HepG2 (cell line): Measurements from ENCODE around the gene GABBR2. TPM values are rescaled to one million over a fixed set of nuclear protein-coding genes. Genes with fewer than 3 reads are reported as not detected.

Experiments used
- ATAC-seq: fragments of 200-7000 bp; cut with Tn5 transposase; 3 replicates; pipeline ENCODE4 v1.9.1; 2020; ENCODE audit warnings: mild to moderate bottlenecking, moderate library complexity
- BruUV-seq: library from RNA; stranded (reverse); fragments of 400-500 nt; replicated peaks from 2 replicates; lab custom pipeline; 2021; lab: Mats Ljungman, UMichigan
- CTCF ChIA-PET: fragments of 300-600 bp; formaldehyde crosslinking; extraction: SDS; loops from one replicate; lab custom pipeline; 2021; ENCODE audit warnings: low total read pairs, inconsistent platforms, low intra/inter-chr PET ratio; lab: Yijun Ruan, JAX
- POLR2A ChIA-PET: fragments of 350-600 bp; sonication (Branson Sonifier 250); formaldehyde crosslinking; loops from one replicate; lab custom pipeline; 2020; ENCODE audit warnings: antibody characterized with exemption, inconsistent platforms; lab: Yijun Ruan, JAX
- DNase-seq: peaks from one replicate; pipeline ENCODE4 v3.0.0-alpha.2; 2015; ENCODE audit warnings: low spot score
- FAIRE-seq: peaks from 3 replicates; lab custom pipeline; 2011; peaks lifted over from hg19 to GRCh38; lab: Jason Lieb, UNC
- H2AFZ ChIP-seq: one replicate; pipeline ENCODE4 v1.6.1; 2011; ENCODE audit warnings: low read length, inconsistent platforms
- H3K27ac ChIP-seq: fragments of 300-600 bp; 3 replicates; pipeline ENCODE4 v1.8.0; 2011; ENCODE audit warnings: mixed run types, mild to moderate bottlenecking, mixed read lengths, low read length, inconsistent platforms; ENCODE audit not compliant: insufficient read depth; ENCODE audit errors: extremely low read length
- H3K27me3 ChIP-seq, 2 experiments: fragments of 200-600 bp in 1 of 2; 2 replicates in 1 of 2; 3 replicates in 1 of 2; pipeline versions ENCODE4 v1.6.0 to v1.8.0; 2011; ENCODE audit warnings: low read length in 2 of 2, mild to moderate bottlenecking in 2 of 2, moderate library complexity in 2 of 2, inconsistent platforms in 1 of 2; ENCODE audit not compliant: insufficient read depth in 2 of 2, control insufficient read depth in 1 of 2
- H3K36me3 ChIP-seq, 2 experiments: fragments of 200-600 bp in 1 of 2; replicated peaks in 1 of 2; 2 replicates in 1 of 2; 3 replicates in 1 of 2; pipeline versions ENCODE4 v1.5.1 to v1.8.0; 2011; ENCODE audit warnings: low read length in 2 of 2, inconsistent platforms in 1 of 2; ENCODE audit not compliant: insufficient read depth in 2 of 2, control insufficient read depth in 1 of 2
- H3K4me1 ChIP-seq: 2 replicates; pipeline ENCODE4 v1.5.1; 2012; ENCODE audit warnings: low read length, inconsistent platforms; ENCODE audit not compliant: insufficient read depth
- H3K4me2 ChIP-seq: 2 replicates; pipeline ENCODE4 v1.6.0; 2011; ENCODE audit warnings: low read depth, low read length, inconsistent platforms
- H3K4me3 ChIP-seq, 3 experiments: fragments of 200-600 bp in 1 of 3; sonication (generic), shearing (Covaris generic) in 1 of 3; replicated peaks in 1 of 3; 2 replicates each; pipeline ENCODE4 v1.5.1; 2011 to 2016; ENCODE audit warnings: low read length in 3 of 3, inconsistent platforms in 2 of 3, low read depth in 2 of 3, mild to moderate bottlenecking in 2 of 3, control low read depth in 1 of 3, mixed read lengths in 1 of 3; ENCODE audit not compliant: insufficient read depth in 1 of 3
- H3K79me2 ChIP-seq: one replicate; pipeline ENCODE4 v1.6.1; 2011; ENCODE audit warnings: low read length, inconsistent platforms; ENCODE audit not compliant: insufficient read depth
- H3K9ac ChIP-seq: 2 replicates; pipeline ENCODE4 v1.6.0; 2011; ENCODE audit warnings: mild to moderate bottlenecking, low read depth, low read length, inconsistent platforms; ENCODE audit not compliant: insufficient read depth
- H3K9me3 ChIP-seq: 2 replicates; pipeline ENCODE4 v1.5.1; 2012; ENCODE audit warnings: mild to moderate bottlenecking, low read length
- H4K20me1 ChIP-seq: 2 replicates; pipeline ENCODE4 v1.6.0; 2011; ENCODE audit warnings: inconsistent platforms, mild to moderate bottlenecking, low read length, moderate library complexity; ENCODE audit not compliant: insufficient read depth
- ESRRA ChIP-seq: sonication (generic); formaldehyde crosslinking; IDR thresholded peaks from 2 replicates; pipeline ENCODE4 v1.5.1; 2020; ENCODE audit warnings: mild to moderate bottlenecking, low read depth, missing genetic modification reagents
- FOXK1 ChIP-seq: sonication (generic); formaldehyde crosslinking; IDR thresholded peaks from 2 replicates; pipeline ENCODE4 v1.4.0; 2020; ENCODE audit warnings: low read depth, missing genetic modification reagents, borderline replicate concordance
- KLF9 ChIP-seq: IDR thresholded peaks from 2 replicates; pipeline ENCODE4 v1.6.1; 2016; ENCODE audit warnings: low read depth
- KMT2B ChIP-seq: IDR thresholded peaks from 2 replicates; pipeline ENCODE4 v1.6.1; 2016; ENCODE audit warnings: missing genetic modification reagents, missing compliant biosample characterization
- ZNF235 ChIP-seq: sonication (generic); formaldehyde crosslinking; IDR thresholded peaks from 2 replicates; pipeline ENCODE4 v1.8.1; 2023; ENCODE audit warnings: mild to moderate bottlenecking, missing genetic modification reagents, borderline replicate concordance
- ZNF550 ChIP-seq: sonication (generic); formaldehyde crosslinking; IDR thresholded peaks from 2 replicates; pipeline ENCODE4 v1.4.0; 2020; ENCODE audit warnings: mild to moderate bottlenecking, missing genetic modification reagents, borderline replicate concordance
- ZNF788 ChIP-seq: sonication (generic); formaldehyde crosslinking; IDR thresholded peaks from 2 replicates; pipeline ENCODE4 v1.5.0; 2020; ENCODE audit warnings: mild to moderate bottlenecking, missing genetic modification reagents, borderline replicate concordance
- WGBS: methylation state at CpG from one replicate; pipeline ENCODE4 v1.1.6; 2017; ENCODE audit warnings: low lambda C conversion rate; 5-methylcytosine and 5-hydroxymethylcytosine counted together
- in situ Hi-C: cut with HindIII; loops from 2 replicates; pipeline ENCODE4 v1.10.0; 2017; ENCODE audit warnings: low pct_unique_long_range_greater_than_20kb; ENCODE audit not compliant: extremely low pct_ligation_motif_present
- intact Hi-C: fragments of 100-400 bp; cut with micrococcal nuclease; formaldehyde crosslinking; loops from one replicate; pipeline ENCODE4 v1.10.0; 2022; ENCODE audit not compliant: unreplicated experiment
- polyA plus RNA-seq, 8 experiments: library from polyadenylated mRNA; depleted of rRNA in 3 of 8; stranded (reverse) in 7 of 8; unstranded in 1 of 8; fragments of >200 nt; fragmentation: Illumina TruSeq in 4 of 8; extraction: Trizol in 4 of 8; gene quantifications; 2 replicates each; pipeline versions ENCODE4 v1.2.1 to v1.2.3, GENCODE V29; 2011 to 2016; ENCODE audit warnings: low read depth in 4 of 8, missing spikeins in 1 of 8, mixed read lengths in 1 of 8; ENCODE audit not compliant: insufficient read depth in 1 of 8
- total RNA-seq, 5 experiments: library from RNA; depleted of rRNA; stranded (reverse); fragments of >200 nt; fragmentation: Illumina TruSeq; extraction: Trizol; gene quantifications; 2 replicates each; pipeline ENCODE4 v1.2.3, GENCODE V29; 2016; ENCODE audit warnings: low read depth in 1 of 5
- TF ChIP-seq, protein P1 (sequence below): sonication (generic); formaldehyde crosslinking; IDR thresholded peaks from 2 replicates; pipeline ENCODE4 v1.4.0; 2020; ENCODE audit warnings: missing genetic modification reagents, borderline replicate concordance
- TF ChIP-seq, protein P2 (sequence below): sonication (generic); formaldehyde crosslinking; conservative IDR thresholded peaks from 2 replicates; pipeline ENCODE4 v1.8.1; 2023; ENCODE audit warnings: missing genetic modification reagents
- TF ChIP-seq, protein P3 (sequence below): sonication (generic); IDR thresholded peaks from 2 replicates; pipeline ENCODE4 v1.6.1; 2016; ENCODE audit warnings: low read depth, borderline replicate concordance
- TF ChIP-seq, protein P4 (sequence below), 2 experiments: sonication (generic) in 1 of 2; formaldehyde crosslinking in 1 of 2; IDR thresholded peaks; 2 replicates each; pipeline versions ENCODE4 v1.5.1 to v1.6.1; 2011 to 2020; ENCODE audit warnings: borderline replicate concordance in 1 of 2, low read depth in 1 of 2, low read length in 1 of 2, mild to moderate bottlenecking in 1 of 2, missing genetic modification reagents in 1 of 2, moderate library complexity in 1 of 2
- TF ChIP-seq, protein P5 (sequence below): IDR thresholded peaks from 2 replicates; pipeline ENCODE4 v1.6.1; 2016; ENCODE audit warnings: missing compliant biosample characterization, missing genetic modification reagents, borderline replicate concordance
- TF ChIP-seq, protein P6 (sequence below), 2 experiments: fragments of 450-650 bp in 1 of 2; sonication (generic) in 1 of 2; formaldehyde crosslinking; IDR thresholded peaks; 2 replicates each; pipeline versions ENCODE4 v1.5.0 to v1.8.0; 2020 to 2022; ENCODE audit warnings: mild to moderate bottlenecking in 1 of 2, missing genetic modification reagents in 1 of 2

The GABBR2 gene
- total and polyA plus RNA-seq, 2 of the 13 experiments (the other 11 are each of a cell fraction or from before 2014, with no cell fraction given), result 0.02 TPM; not detected in 1

DNA sequence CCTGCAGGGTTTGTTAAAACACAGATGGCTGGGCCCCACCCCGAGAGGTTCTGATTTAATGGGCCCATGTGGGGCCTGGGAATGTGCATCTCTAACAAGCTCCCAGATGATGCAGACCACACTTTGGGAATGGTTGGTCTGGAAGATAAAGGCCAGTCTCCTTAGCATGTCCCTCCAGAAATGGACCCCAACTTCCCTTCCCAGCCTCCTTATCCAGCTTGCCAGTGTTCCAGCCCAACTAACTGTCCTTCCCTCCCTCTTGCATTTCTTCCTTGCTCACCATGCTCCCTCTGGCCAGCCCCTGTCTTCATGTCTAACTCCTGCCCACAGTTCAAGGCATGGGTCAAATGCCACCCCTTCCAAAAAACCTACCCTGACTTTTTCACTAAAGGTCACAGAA lies 257.2 kb downstream of the GABBR2 start (continued):
- TF ChIP-seq, protein P1, sequence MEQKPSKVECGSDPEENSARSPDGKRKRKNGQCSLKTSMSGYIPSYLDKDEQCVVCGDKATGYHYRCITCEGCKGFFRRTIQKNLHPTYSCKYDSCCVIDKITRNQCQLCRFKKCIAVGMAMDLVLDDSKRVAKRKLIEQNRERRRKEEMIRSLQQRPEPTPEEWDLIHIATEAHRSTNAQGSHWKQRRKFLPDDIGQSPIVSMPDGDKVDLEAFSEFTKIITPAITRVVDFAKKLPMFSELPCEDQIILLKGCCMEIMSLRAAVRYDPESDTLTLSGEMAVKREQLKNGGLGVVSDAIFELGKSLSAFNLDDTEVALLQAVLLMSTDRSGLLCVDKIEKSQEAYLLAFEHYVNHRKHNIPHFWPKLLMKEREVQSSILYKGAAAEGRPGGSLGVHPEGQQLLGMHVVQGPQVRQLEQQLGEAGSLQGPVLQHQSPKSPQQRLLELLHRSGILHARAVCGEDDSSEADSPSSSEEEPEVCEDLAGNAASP (CRISPR knock-in tag), result no peak
- TF ChIP-seq, protein P2, sequence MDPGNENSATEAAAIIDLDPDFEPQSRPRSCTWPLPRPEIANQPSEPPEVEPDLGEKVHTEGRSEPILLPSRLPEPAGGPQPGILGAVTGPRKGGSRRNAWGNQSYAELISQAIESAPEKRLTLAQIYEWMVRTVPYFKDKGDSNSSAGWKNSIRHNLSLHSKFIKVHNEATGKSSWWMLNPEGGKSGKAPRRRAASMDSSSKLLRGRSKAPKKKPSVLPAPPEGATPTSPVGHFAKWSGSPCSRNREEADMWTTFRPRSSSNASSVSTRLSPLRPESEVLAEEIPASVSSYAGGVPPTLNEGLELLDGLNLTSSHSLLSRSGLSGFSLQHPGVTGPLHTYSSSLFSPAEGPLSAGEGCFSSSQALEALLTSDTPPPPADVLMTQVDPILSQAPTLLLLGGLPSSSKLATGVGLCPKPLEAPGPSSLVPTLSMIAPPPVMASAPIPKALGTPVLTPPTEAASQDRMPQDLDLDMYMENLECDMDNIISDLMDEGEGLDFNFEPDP (CRISPR knock-in tag), result no peak
- TF ChIP-seq, protein P3, sequence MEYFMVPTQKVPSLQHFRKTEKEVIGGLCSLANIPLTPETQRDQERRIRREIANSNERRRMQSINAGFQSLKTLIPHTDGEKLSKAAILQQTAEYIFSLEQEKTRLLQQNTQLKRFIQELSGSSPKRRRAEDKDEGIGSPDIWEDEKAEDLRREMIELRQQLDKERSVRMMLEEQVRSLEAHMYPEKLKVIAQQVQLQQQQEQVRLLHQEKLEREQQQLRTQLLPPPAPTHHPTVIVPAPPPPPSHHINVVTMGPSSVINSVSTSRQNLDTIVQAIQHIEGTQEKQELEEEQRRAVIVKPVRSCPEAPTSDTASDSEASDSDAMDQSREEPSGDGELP, result no peak
- TF ChIP-seq KLF9, result no peak
- TF ChIP-seq, all 625 proteins: peak for 0

DNA sequence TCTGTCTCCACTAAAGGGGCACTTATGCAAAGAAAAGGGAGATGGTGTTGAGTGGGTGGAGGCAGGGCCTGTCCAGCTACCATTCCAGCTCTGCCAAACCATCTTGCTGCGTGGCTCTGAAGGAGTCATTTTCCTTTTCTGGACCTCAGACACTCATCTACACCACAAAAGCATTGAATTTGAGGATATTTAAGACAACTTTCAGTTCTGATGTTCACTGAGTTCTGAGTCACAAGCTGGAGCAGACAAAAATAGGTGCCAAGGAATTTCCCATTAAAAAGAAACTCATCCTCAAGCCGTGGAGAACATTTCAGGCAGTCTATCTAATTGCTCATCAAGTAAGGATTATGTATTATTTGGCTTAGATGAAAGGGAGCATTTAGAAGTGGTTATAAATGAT lies 258.2 kb downstream of the GABBR2 start:
- TF ChIP-seq, protein P4, sequence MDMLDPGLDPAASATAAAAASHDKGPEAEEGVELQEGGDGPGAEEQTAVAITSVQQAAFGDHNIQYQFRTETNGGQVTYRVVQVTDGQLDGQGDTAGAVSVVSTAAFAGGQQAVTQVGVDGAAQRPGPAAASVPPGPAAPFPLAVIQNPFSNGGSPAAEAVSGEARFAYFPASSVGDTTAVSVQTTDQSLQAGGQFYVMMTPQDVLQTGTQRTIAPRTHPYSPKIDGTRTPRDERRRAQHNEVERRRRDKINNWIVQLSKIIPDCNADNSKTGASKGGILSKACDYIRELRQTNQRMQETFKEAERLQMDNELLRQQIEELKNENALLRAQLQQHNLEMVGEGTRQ (IDR thresholded peaks at IDR 0.05; ENCODE audit: low read depth, low read length), result no peak
- TF ChIP-seq, protein P4 (CRISPR knock-in tag; IDR thresholded peaks at IDR 0.05; ENCODE audit: borderline replicate concordance), result no peak
- TF ChIP-seq ZNF550 (CRISPR knock-in tag) (no peak), ZNF235 (CRISPR knock-in tag) (no peak), KMT2B (no peak), ESRRA (CRISPR knock-in tag) (no peak), FOXK1 (CRISPR knock-in tag) (no peak), ZNF788 (no peak)
- TF ChIP-seq, protein P5, sequence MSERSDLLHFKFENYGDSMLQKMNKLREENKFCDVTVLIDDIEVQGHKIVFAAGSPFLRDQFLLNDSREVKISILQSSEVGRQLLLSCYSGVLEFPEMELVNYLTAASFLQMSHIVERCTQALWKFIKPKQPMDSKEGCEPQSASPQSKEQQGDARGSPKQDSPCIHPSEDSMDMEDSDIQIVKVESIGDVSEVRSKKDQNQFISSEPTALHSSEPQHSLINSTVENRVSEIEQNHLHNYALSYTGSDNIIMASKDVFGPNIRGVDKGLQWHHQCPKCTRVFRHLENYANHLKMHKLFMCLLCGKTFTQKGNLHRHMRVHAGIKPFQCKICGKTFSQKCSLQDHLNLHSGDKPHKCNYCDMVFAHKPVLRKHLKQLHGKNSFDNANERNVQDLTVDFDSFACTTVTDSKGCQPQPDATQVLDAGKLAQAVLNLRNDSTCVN (CRISPR knock-in tag), result no peak
- TF ChIP-seq, protein P6, sequence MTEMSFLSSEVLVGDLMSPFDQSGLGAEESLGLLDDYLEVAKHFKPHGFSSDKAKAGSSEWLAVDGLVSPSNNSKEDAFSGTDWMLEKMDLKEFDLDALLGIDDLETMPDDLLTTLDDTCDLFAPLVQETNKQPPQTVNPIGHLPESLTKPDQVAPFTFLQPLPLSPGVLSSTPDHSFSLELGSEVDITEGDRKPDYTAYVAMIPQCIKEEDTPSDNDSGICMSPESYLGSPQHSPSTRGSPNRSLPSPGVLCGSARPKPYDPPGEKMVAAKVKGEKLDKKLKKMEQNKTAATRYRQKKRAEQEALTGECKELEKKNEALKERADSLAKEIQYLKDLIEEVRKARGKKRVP (CRISPR knock-in tag; IDR thresholded peaks at IDR 0.05), result no peak
- H2AFZ ChIP-seq, result no peak overlapping the region
- no peaks in the 10 kb centered on the region for H3K9me3 ChIP-seq
- H3K4me3 ChIP-seq, result no peak overlapping the region
- peaks cover 0 to 1% of the 10 kb centered on the region in 2 experiments; a peak in 2 of 5 replicates for H3K27me3 ChIP-seq
- no peaks in the 10 kb centered on the region for H3K79me2 ChIP-seq
- FAIRE-seq (no peak), ATAC-seq (no peak), DNase-seq (no peak)
- WGBS, result 2% methylated on average over 2 of the region's 2 CpGs
- intact Hi-C loops (no loop called here), in situ Hi-C loops (no loop called here)
- H3K4me2 ChIP-seq, result no peak overlapping the region
- H3K27ac ChIP-seq, result no peak overlapping the region
- H3K9ac ChIP-seq, result no peak overlapping the region
- H3K36me3 ChIP-seq, result no peaks in the 10 kb centered on the region
- no TSS peak for BruUV-seq
- no peaks in the 10 kb centered on the region for H3K4me1 ChIP-seq
- no peaks in the 10 kb centered on the region for H4K20me1 ChIP-seq
- CTCF ChIA-PET, result no interaction called here
- POLR2A ChIA-PET, result no interaction called here
